Measurements from ENCODE around the gene AGAP1. TPM values are rescaled to one million over a fixed set of nuclear protein-coding genes. Genes with fewer than 3 reads are reported as not detected.

AGAP1 gene
- total RNA-seq, 6 experiments from 2014 or later: 14.1 to 16.0 (median 15.1) TPM

- no peaks in the 10 kb centered on the region for H3K27me3 Mint-ChIP-seq (ENCODE audit: insufficient read depth)
- no peaks in the 10 kb centered on the region; the same call in 1 of the 2 replicates for H3K36me3 Mint-ChIP-seq (ENCODE audit: low read depth)
- H3K4me3 Mint-ChIP-seq: no peak overlapping the region
- H3K27ac Mint-ChIP-seq: no peak overlapping the region
- no peak for DNase-seq
- no peak for TF ChIP-seq CTCF (IDR thresholded peaks at IDR 0.05)
- no peaks in the 10 kb centered on the region for H3K4me1 Mint-ChIP-seq (ENCODE audit: low read depth)
- H3K9me3 Mint-ChIP-seq: no peaks in the 10 kb centered on the region
Measured at GRCh38 chr2:235727891-235728799, 234.3 kb downstream of the AGAP1 start.

- Mint-ChIP-seq H3K27me3 (ENCODE audit: insufficient read depth) (no peaks in the 10 kb centered on the region), H3K4me3 (no peak overlapping the region), H3K36me3 (ENCODE audit: low read depth) (no peaks in the 10 kb centered on the region; the same call in 1 of the 2 replicates), H3K27ac (no peak overlapping the region), H3K9me3 (no peaks in the 10 kb centered on the region), H3K4me1 (ENCODE audit: low read depth) (no peaks in the 10 kb centered on the region)
- no peak for TF ChIP-seq CTCF (IDR thresholded peaks at IDR 0.05)
- DNase-seq: no peak
Measured at GRCh38 chr2:235728800-235729556, 235.1 kb downstream of the AGAP1 start.

- no peak for DNase-seq
- H3K4me3 Mint-ChIP-seq: no peak overlapping the region
- no peaks in the 10 kb centered on the region for H3K27me3 Mint-ChIP-seq (ENCODE audit: insufficient read depth)
- H3K4me1 Mint-ChIP-seq (ENCODE audit: low read depth): no peaks in the 10 kb centered on the region
- no peak for TF ChIP-seq CTCF (IDR thresholded peaks at IDR 0.05)
- no peaks in the 10 kb centered on the region for H3K9me3 Mint-ChIP-seq
- no peaks in the 10 kb centered on the region; the same call in 1 of the 2 replicates for H3K36me3 Mint-ChIP-seq (ENCODE audit: low read depth)
- no peak overlapping the region for H3K27ac Mint-ChIP-seq
Measured at GRCh38 chr2:235729557-235729947, 235.7 kb downstream of the AGAP1 start.

- no peaks in the 10 kb centered on the region; the same call in 1 of the 2 replicates for H3K36me3 Mint-ChIP-seq (ENCODE audit: low read depth)
- H3K4me1 Mint-ChIP-seq (ENCODE audit: low read depth): no peaks in the 10 kb centered on the region
- H3K27ac Mint-ChIP-seq: no peak overlapping the region
- H3K4me3 Mint-ChIP-seq: no peak overlapping the region
- no peak for DNase-seq
- TF ChIP-seq CTCF (IDR thresholded peaks at IDR 0.05): no peak
- H3K9me3 Mint-ChIP-seq: no peaks in the 10 kb centered on the region
- H3K27me3 Mint-ChIP-seq (ENCODE audit: insufficient read depth): no peaks in the 10 kb centered on the region; the same call in 1 of the 2 replicates
Measured at GRCh38 chr2:235730115-235730514, 236.3 kb downstream of the AGAP1 start.

- Mint-ChIP-seq H3K4me3 (no peak overlapping the region), H3K27me3 (ENCODE audit: insufficient read depth) (peaks cover 2% of the 10 kb centered on the region; the same call in 1 of the 2 replicates), H3K27ac (no peak overlapping the region), H3K36me3 (ENCODE audit: low read depth) (no peaks in the 10 kb centered on the region; the same call in 1 of the 2 replicates), H3K9me3 (no peaks in the 10 kb centered on the region), H3K4me1 (ENCODE audit: low read depth) (no peaks in the 10 kb centered on the region)
- TF ChIP-seq CTCF (IDR thresholded peaks at IDR 0.05): no peak
- no peak for DNase-seq
Measured at GRCh38 chr2:235733761-235734160, 239.9 kb downstream of the AGAP1 start.

All from HFFc6 (cell line).